ENCODE measurements around the gene HKDC1.

The HKDC1 gene

DNA sequence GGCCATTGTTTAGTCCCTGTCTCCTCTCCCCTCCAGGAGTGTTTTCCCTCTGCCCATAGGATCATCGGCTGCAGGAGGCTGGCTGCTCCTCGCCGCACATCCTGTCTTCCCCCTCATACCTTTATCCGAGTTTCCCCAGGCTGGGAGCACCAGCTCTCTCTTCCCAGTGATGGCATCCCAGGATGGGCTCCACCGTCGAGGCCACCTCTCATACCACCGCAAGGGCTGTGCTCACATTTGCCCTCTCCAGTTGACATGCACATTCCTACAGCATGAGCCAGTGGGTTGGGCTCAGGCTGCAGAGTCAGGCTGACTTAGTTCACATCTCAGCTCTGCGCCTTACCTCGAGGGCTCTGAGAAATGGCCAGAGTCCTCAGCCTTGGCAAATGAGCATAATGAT lies 12.1 kb downstream of the HKDC1 start (continued):
- no peak for TF ChIP-seq KLF1 (tag by site-specific recombination; IDR thresholded peaks at IDR 0.05)
- TF ChIP-seq GLIS2 (tag by site-specific recombination; IDR thresholded peaks at IDR 0.05) = no peak
- TF ChIP-seq, protein P1, sequence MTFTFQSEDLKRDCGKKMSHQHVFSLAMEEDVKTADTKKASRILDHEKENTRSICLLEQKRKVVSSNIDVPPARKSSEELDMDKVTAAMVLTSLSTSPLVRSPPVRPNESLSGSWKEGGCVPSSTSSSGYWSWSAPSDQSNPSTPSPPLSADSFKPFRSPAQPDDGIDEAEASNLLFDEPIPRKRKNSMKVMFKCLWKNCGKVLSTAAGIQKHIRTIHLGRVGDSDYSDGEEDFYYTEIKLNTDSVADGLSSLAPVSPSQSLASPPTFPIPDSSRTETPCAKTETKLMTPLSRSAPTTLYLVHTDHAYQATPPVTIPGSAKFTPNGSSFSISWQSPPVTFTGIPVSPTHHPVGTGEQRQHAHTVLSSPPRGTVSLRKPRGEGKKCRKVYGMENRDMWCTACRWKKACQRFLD (tag by site-specific recombination; IDR thresholded peaks at IDR 0.05) = no peak
- TF ChIP-seq ZNF404 (tag by site-specific recombination; IDR thresholded peaks at IDR 0.05) = no peak
- TF ChIP-seq SCRT1 (tag by site-specific recombination; IDR thresholded peaks at IDR 0.05; ENCODE audit: borderline replicate concordance) = no peak

- H3K27ac ChIP-seq (ENCODE audit: extremely low read depth, low read depth, low read length) = no peak overlapping the region
- no peaks in the 10 kb centered on the region for H3K4me1 ChIP-seq (ENCODE audit: control insufficient read depth, insufficient read depth, low read length)
- TF ChIP-seq ZBTB48 (tag by site-specific recombination; IDR thresholded peaks at IDR 0.05) (no peak), EGR2 (tag by site-specific recombination; IDR thresholded peaks at IDR 0.05; ENCODE audit: low read depth) (peak; percentile 28; the same call in 1 of the 2 replicates), ZNF324 (tag by site-specific recombination; IDR thresholded peaks at IDR 0.05) (no peak), ZNF558 (tag by site-specific recombination; IDR thresholded peaks at IDR 0.05) (no peak), WT1 (tag by site-specific recombination; IDR thresholded peaks at IDR 0.05) (no peak), ZFHX2 (tag by site-specific recombination; conservative IDR thresholded peaks at IDR 0.05) (0 out of 2 replicates have a peak, but pooled peaks have one; percentile 17)
- TF ChIP-seq, protein P2, sequence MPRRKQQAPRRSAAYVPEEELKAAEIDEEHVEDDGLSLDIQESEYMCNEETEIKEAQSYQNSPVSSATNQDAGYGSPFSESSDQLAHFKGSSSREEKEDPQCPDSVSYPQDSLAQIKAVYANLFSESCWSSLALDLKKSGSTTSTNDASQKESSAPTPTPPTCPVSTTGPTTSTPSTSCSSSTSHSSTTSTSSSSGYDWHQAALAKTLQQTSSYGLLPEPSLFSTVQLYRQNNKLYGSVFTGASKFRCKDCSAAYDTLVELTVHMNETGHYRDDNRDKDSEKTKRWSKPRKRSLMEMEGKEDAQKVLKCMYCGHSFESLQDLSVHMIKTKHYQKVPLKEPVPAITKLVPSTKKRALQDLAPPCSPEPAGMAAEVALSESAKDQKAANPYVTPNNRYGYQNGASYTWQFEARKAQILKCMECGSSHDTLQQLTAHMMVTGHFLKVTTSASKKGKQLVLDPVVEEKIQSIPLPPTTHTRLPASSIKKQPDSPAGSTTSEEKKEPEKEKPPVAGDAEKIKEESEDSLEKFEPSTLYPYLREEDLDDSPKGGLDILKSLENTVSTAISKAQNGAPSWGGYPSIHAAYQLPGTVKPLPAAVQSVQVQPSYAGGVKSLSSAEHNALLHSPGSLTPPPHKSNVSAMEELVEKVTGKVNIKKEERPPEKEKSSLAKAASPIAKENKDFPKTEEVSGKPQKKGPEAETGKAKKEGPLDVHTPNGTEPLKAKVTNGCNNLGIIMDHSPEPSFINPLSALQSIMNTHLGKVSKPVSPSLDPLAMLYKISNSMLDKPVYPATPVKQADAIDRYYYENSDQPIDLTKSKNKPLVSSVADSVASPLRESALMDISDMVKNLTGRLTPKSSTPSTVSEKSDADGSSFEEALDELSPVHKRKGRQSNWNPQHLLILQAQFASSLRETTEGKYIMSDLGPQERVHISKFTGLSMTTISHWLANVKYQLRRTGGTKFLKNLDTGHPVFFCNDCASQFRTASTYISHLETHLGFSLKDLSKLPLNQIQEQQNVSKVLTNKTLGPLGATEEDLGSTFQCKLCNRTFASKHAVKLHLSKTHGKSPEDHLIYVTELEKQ (tag by site-specific recombination; IDR thresholded peaks at IDR 0.05; ENCODE audit: borderline replicate concordance) = no peak
- POLR2A ChIA-PET = no interaction called here
- H3K4me3 ChIP-seq (ENCODE audit: low read depth, low read length) = no peak overlapping the region
- H3K36me3 ChIP-seq (ENCODE audit: control insufficient read depth in 2 of 2, insufficient read depth in 1 of 2, low read length in 2 of 2) = no peaks in the 10 kb centered on the region
- H3K9me3 ChIP-seq (ENCODE audit: control insufficient read depth, insufficient read depth, low read depth, low read length) = no peaks in the 10 kb centered on the region
- CTCF ChIA-PET = interaction anchor here (0.6 to 1.0 kb wide), 3 partner anchors 12 to 166 kb away, joined by 3 to 4 read pairs (median 3); no protein-coding TSS in a partner anchor
These were observed 12.8 kb downstream of the HKDC1 start for GRCh38 chr10:69232736-69233480.

DNA sequence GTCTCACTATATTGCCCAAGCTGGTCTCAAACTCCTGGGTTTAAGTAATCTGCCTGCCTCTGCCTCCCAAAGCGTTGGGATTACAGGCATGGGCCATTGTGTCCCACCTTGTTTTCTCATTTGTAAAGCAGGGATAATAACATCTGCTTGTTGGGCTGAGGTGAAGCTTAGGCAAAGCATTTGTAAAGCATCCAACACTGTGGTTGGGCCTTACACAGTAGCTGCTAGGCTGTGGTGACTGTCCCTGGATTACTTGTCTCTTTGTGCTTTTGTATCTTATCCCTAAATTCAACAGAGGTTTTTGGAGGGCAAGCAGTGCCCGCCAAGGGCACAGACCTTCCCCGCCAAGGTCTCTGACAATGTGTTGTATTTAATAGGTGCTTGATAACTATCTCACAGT lies 14.3 kb downstream of the HKDC1 start:
- ChIA-PET POLR2A (no interaction called here), CTCF (interaction anchor here (0.6 to 7.5 kb wide), 4 partner anchors 30 to 1030 kb away, joined by 3 to 147 read pairs (median 3); no protein-coding TSS in a partner anchor)
- H3K9me3 ChIP-seq (ENCODE audit: control insufficient read depth, insufficient read depth, low read depth, low read length) = no peaks in the 10 kb centered on the region

More for the DNA sequence above, 14.3 kb downstream of the HKDC1 start:
- no peak overlapping the region for H3K27ac ChIP-seq (ENCODE audit: extremely low read depth, low read depth, low read length)
- peak; percentile 65; the same call in 1 of the 2 replicates for TF ChIP-seq ZNF449 (tag by site-specific recombination; IDR thresholded peaks at IDR 0.05)
- TF ChIP-seq ZNF248 (tag by site-specific recombination; IDR thresholded peaks at IDR 0.05) = no peak
- no peak for TF ChIP-seq ZEB2 (tag by site-specific recombination; IDR thresholded peaks at IDR 0.05)
- TF ChIP-seq ZBTB7A (tag by site-specific recombination; IDR thresholded peaks at IDR 0.05; ENCODE audit: low read depth) = no peak
- no peak for TF ChIP-seq ZNF341 (tag by site-specific recombination; IDR thresholded peaks at IDR 0.05; ENCODE audit: low read depth)
- no peaks in the 10 kb centered on the region for H3K36me3 ChIP-seq (ENCODE audit: control insufficient read depth in 2 of 2, insufficient read depth in 1 of 2, low read length in 2 of 2)
- H3K4me3 ChIP-seq (ENCODE audit: low read depth, low read length) = no peak overlapping the region
- H3K4me1 ChIP-seq (ENCODE audit: control insufficient read depth, insufficient read depth, low read length) = no peaks in the 10 kb centered on the region
